H1 (cell line): ENCODE results near the gene ATG2B. TPM values are rescaled to one million over a fixed set of nuclear protein-coding genes. Genes with fewer than 3 reads are reported as not detected.

Experiments used
- CTCF ChIA-PET: fragments of 300-600 bp; sonication (Branson Sonifier 250); formaldehyde crosslinking; loops from one replicate; lab custom pipeline; 2021; ENCODE audit not compliant: partially characterized antibody; lab: Charles Lee
- POLR2A ChIA-PET: fragments of 300-600 bp; sonication (Branson Sonifier 250); formaldehyde crosslinking; loops from one replicate; lab custom pipeline; 2021; ENCODE audit warnings: inconsistent platforms; ENCODE audit not compliant: partially characterized antibody; lab: Charles Lee
- DNase-seq, 2 experiments: peaks; one replicate each; pipeline versions ENCODE4 v3.0.0 to v3.0.0-alpha.2; 2010 to 2022; ENCODE audit warnings: low spot score in 2 of 2, low read depth in 1 of 2, mixed read lengths in 1 of 2
- FAIRE-seq: peaks from 2 replicates; lab custom pipeline; 2011; peaks lifted over from hg19 to GRCh38; lab: Jason Lieb, UNC
- H2AFZ ChIP-seq: 2 replicates; pipeline ENCODE4 v1.8.1; 2012; ENCODE audit warnings: low read length, inconsistent platforms
- H2AK5ac ChIP-seq: 2 replicates; pipeline ENCODE4 v1.6.1; 2013; ENCODE audit warnings: low read depth, low read length
- H2BK120ac ChIP-seq: replicated peaks from 2 replicates; pipeline ENCODE3; 2013; ENCODE audit warnings: low read depth, low read length, inconsistent platforms
- H2BK12ac ChIP-seq: 2 replicates; pipeline ENCODE4 v1.6.1; 2013; ENCODE audit warnings: low read depth, low read length
- H2BK15ac ChIP-seq: 2 replicates; pipeline ENCODE4 v1.6.1; 2013; ENCODE audit warnings: low read length
- H2BK20ac ChIP-seq: 2 replicates; pipeline ENCODE4 v1.6.1; 2013; ENCODE audit warnings: low read length
- H2BK5ac ChIP-seq: 2 replicates; pipeline ENCODE4 v1.6.1; 2013; ENCODE audit warnings: low read depth, low read length
- H3K14ac ChIP-seq: 2 replicates; pipeline ENCODE4 v1.6.1; 2013; ENCODE audit warnings: inconsistent platforms; ENCODE audit not compliant: insufficient read length
- H3K18ac ChIP-seq: 2 replicates; pipeline ENCODE4 v1.6.1; 2013; ENCODE audit warnings: low read length; ENCODE audit errors: extremely low read depth
- H3K23ac ChIP-seq: 2 replicates; pipeline ENCODE4 v1.6.1; 2013; ENCODE audit warnings: inconsistent platforms; ENCODE audit not compliant: insufficient read length
- H3K23me2 ChIP-seq: 2 replicates; pipeline ENCODE4 v1.6.1; 2013; ENCODE audit warnings: low read depth, low read length
- H3K27ac ChIP-seq: 2 replicates; pipeline ENCODE4 v1.6.1; 2011; ENCODE audit warnings: low read depth, low read length, inconsistent platforms
- H3K27me3 ChIP-seq, 4 experiments: replicated peaks in 1 of 4; 1 replicate in 1 of 4; 2 replicates in 3 of 4; pipeline versions ENCODE4 v1.6.1 to v1.8.1; 2011 to 2013; ENCODE audit warnings: low read length in 3 of 4, mild to moderate bottlenecking in 3 of 4, inconsistent platforms in 2 of 4, mixed read lengths in 2 of 4, moderate library complexity in 1 of 4; ENCODE audit not compliant: control insufficient read depth in 3 of 4, insufficient read depth in 3 of 4; ENCODE audit errors: extremely low read depth in 1 of 4
- H3K36me3 ChIP-seq, 4 experiments: 2 replicates each; pipeline versions ENCODE4 v1.6.1 to v1.8.1; 2011 to 2013; ENCODE audit warnings: mild to moderate bottlenecking in 4 of 4, low read length in 3 of 4, moderate library complexity in 2 of 4, control low read depth in 1 of 4, inconsistent platforms in 1 of 4; ENCODE audit not compliant: insufficient read depth in 4 of 4, control insufficient read depth in 2 of 4
- H3K4ac ChIP-seq: replicated peaks from 2 replicates; pipeline ENCODE3; 2013; ENCODE audit warnings: low read length, low read depth, mixed read lengths, inconsistent platforms; ENCODE audit not compliant: insufficient read length
- H3K4me1 ChIP-seq, 4 experiments: replicated peaks in 1 of 4; 1 replicate in 1 of 4; 2 replicates in 3 of 4; pipeline versions ENCODE4 v1.6.1 to v1.8.1; 2011 to 2013; ENCODE audit warnings: low read length in 3 of 4, inconsistent platforms in 2 of 4, mixed read lengths in 1 of 4; ENCODE audit not compliant: insufficient read depth in 4 of 4, control insufficient read depth in 3 of 4
- H3K4me2 ChIP-seq, 2 experiments: 2 replicates each; pipeline versions ENCODE4 v1.6.1 to v1.8.1; 2011 to 2013; ENCODE audit warnings: low read depth in 2 of 2, low read length in 2 of 2, control low read depth in 1 of 2, inconsistent platforms in 1 of 2, mild to moderate bottlenecking in 1 of 2; ENCODE audit not compliant: insufficient read depth in 1 of 2
- H3K4me3 ChIP-seq, 4 experiments: fragments of 200-600, 300-600 bp in 1 of 4; sonication (generic), shearing (Covaris generic), sonication (Bioruptor Twin) in 1 of 4; 2 replicates each; pipeline versions ENCODE4 v1.5.1 to v1.8.1; 2011 to 2016; ENCODE audit warnings: low read length in 4 of 4, low read depth in 3 of 4, control low read depth in 2 of 4, inconsistent platforms in 2 of 4, mild to moderate bottlenecking in 2 of 4, mixed read lengths in 1 of 4, moderate library complexity in 1 of 4; ENCODE audit not compliant: insufficient read depth in 2 of 4; ENCODE audit errors: extremely low read depth in 1 of 4
- H3K56ac ChIP-seq: replicated peaks from 2 replicates; pipeline ENCODE3; 2013; ENCODE audit warnings: low read depth, mild to moderate bottlenecking, mixed read lengths, low read length, inconsistent platforms; ENCODE audit not compliant: insufficient read length
- H3K79me1 ChIP-seq: 2 replicates; pipeline ENCODE4 v1.6.1; 2013; ENCODE audit warnings: low read depth, low read length, control low read depth
- H3K79me2 ChIP-seq, 2 experiments: 2 replicates each; pipeline versions ENCODE4 v1.6.1 to v1.8.1; 2012 to 2013; ENCODE audit warnings: low read length in 2 of 2, mild to moderate bottlenecking in 2 of 2, inconsistent platforms in 1 of 2; ENCODE audit not compliant: insufficient read depth in 2 of 2, control insufficient read depth in 1 of 2
- H3K9ac ChIP-seq, 4 experiments: replicated peaks in 1 of 4; 1 replicate in 1 of 4; 2 replicates in 3 of 4; pipeline versions ENCODE4 v1.6.1 to v1.8.1; 2011 to 2013; ENCODE audit warnings: low read depth in 3 of 4, low read length in 3 of 4, control low read depth in 2 of 4, mild to moderate bottlenecking in 2 of 4, moderate library complexity in 2 of 4, inconsistent platforms in 1 of 4; ENCODE audit errors: extremely low read depth in 1 of 4
- H3K9me3 ChIP-seq, 2 experiments: 2 replicates each; pipeline versions ENCODE4 v1.6.1 to v1.8.1; 2012 to 2013; ENCODE audit warnings: mild to moderate bottlenecking in 2 of 2, moderate library complexity in 2 of 2, control low read depth in 1 of 2, inconsistent platforms in 1 of 2, low read depth in 1 of 2, low read length in 1 of 2, mixed read lengths in 1 of 2; ENCODE audit not compliant: insufficient read depth in 2 of 2
- H4K20me1 ChIP-seq, 2 experiments: replicated peaks in 1 of 2; 2 replicates each; pipeline versions ENCODE3 to v1.8.1; 2011 to 2013; ENCODE audit warnings: inconsistent platforms in 2 of 2, low read length in 2 of 2, mild to moderate bottlenecking in 1 of 2; ENCODE audit not compliant: insufficient read depth in 2 of 2, control insufficient read depth in 1 of 2
- H4K5ac ChIP-seq: 2 replicates; pipeline ENCODE4 v1.6.1; 2013; ENCODE audit warnings: low read length, low read depth, mixed read lengths, inconsistent platforms; ENCODE audit not compliant: insufficient read length
- H4K8ac ChIP-seq: 2 replicates; pipeline ENCODE4 v1.8.0; 2013; ENCODE audit warnings: mild to moderate bottlenecking, moderate library complexity, low read length, inconsistent platforms; ENCODE audit not compliant: insufficient read depth; ENCODE audit errors: extremely low read depth
- H4K91ac ChIP-seq: replicated peaks from 2 replicates; pipeline ENCODE3; 2013; ENCODE audit warnings: low read length, mixed read lengths, inconsistent platforms; ENCODE audit not compliant: insufficient read length
- ATF3 ChIP-seq: IDR thresholded peaks from 2 replicates; pipeline ENCODE4 v1.6.1; 2011; ENCODE audit warnings: low read depth, mild to moderate bottlenecking, low read length; ENCODE audit not compliant: insufficient read depth
- CBX8 ChIP-seq: fragments of 300-800, 300-1000 bp; sonication (generic); IDR thresholded peaks from 2 replicates; pipeline ENCODE4 v1.7.1; 2016; ENCODE audit warnings: low read depth, low read length, borderline replicate concordance
- CHD2 ChIP-seq: IDR thresholded peaks from 2 replicates; pipeline ENCODE4 v1.6.1; 2012; ENCODE audit warnings: low read length, improper control_type of control experiment
- EZH2 ChIP-seq: fragments of 200-600 bp; sonication (generic); IDR thresholded peaks from 2 replicates; pipeline ENCODE4 v1.7.1; 2012; ENCODE audit warnings: low read depth, mild to moderate bottlenecking, moderate library complexity, low read length, inconsistent platforms; ENCODE audit not compliant: severe bottlenecking
- JUND ChIP-seq: IDR thresholded peaks from 2 replicates; pipeline ENCODE4 v1.6.1; 2011; ENCODE audit warnings: mild to moderate bottlenecking, improper control_type of control experiment, low read length
- KDM4A ChIP-seq: IDR thresholded peaks from one replicate; pipeline ENCODE4 v1.7.1; 2012; ENCODE audit warnings: low read depth, mild to moderate bottlenecking, moderate library complexity, low read length, inconsistent platforms; ENCODE audit not compliant: severe bottlenecking
- POLR2A ChIP-seq, 2 experiments: IDR thresholded peaks; 1 replicate in 1 of 2; 2 replicates in 1 of 2; pipeline ENCODE4 v1.6.1; 2011; ENCODE audit warnings: low read depth in 2 of 2, low read length in 2 of 2, mild to moderate bottlenecking in 2 of 2; ENCODE audit errors: control extremely low read depth in 1 of 2
- SAP30 ChIP-seq: fragments of 300-600 bp; sonication (generic); IDR thresholded peaks from 2 replicates; pipeline ENCODE4 v1.7.1; 2012; ENCODE audit warnings: low read length, moderate library complexity, mild to moderate bottlenecking, inconsistent platforms; ENCODE audit not compliant: insufficient read depth, insufficient replicate concordance
- SIN3A ChIP-seq, 2 experiments: IDR thresholded peaks in 1 of 2; conservative IDR thresholded peaks in 1 of 2; 2 replicates each; pipeline ENCODE4 v1.6.1; 2011 to 2012; ENCODE audit warnings: low read length in 2 of 2, improper control_type of control experiment in 1 of 2, low read depth in 1 of 2, mild to moderate bottlenecking in 1 of 2
- SP1 ChIP-seq: IDR thresholded peaks from 2 replicates; pipeline ENCODE4 v1.6.1; 2011; ENCODE audit warnings: low read depth, low read length
- SP2 ChIP-seq: IDR thresholded peaks from 2 replicates; pipeline ENCODE4 v1.6.1; 2012; ENCODE audit warnings: mild to moderate bottlenecking, low read length, inconsistent platforms
- SP4 ChIP-seq: IDR thresholded peaks from 2 replicates; pipeline ENCODE4 v1.6.1; 2012; ENCODE audit warnings: low read length, inconsistent platforms
- SRF ChIP-seq: IDR thresholded peaks from 2 replicates; pipeline ENCODE4 v1.6.1; 2011; ENCODE audit warnings: mild to moderate bottlenecking, low read depth, low read length, moderate library complexity
- TAF1 ChIP-seq: IDR thresholded peaks from 2 replicates; pipeline ENCODE4 v1.6.1; 2011; ENCODE audit warnings: mild to moderate bottlenecking, low read depth, low read length
- ZNF274 ChIP-seq: IDR thresholded peaks from 2 replicates; pipeline ENCODE4 v1.7.0; 2012; ENCODE audit warnings: low read length, borderline replicate concordance; ENCODE audit errors: extremely low read depth
- WGBS, 2 experiments: shearing (Covaris generic) in 1 of 2; methylation state at CpG; one replicate each; pipeline versions ENCODE4 v1.1.6 to v1.1.7; 2013 to 2015; ENCODE audit warnings: low lambda C conversion rate in 2 of 2, mixed read lengths in 2 of 2, inconsistent platforms in 1 of 2, low coverage in 1 of 2, missing lambda C conversion rate in 1 of 2; ENCODE audit not compliant: insufficient replicate concordance in 2 of 2, insufficient coverage in 1 of 2, insufficient read length in 1 of 2; ENCODE audit errors: extremely low coverage in 1 of 2, missing lambda C conversion rate in 1 of 2; 5-methylcytosine and 5-hydroxymethylcytosine counted together
- polyA plus RNA-seq, 7 experiments: library from polyadenylated mRNA; depleted of rRNA in 3 of 7; stranded (reverse) in 5 of 7; unstranded in 2 of 7; fragments of >200 nt in 5 of 7; fragments of 200-250 nt in 2 of 7; gene quantifications; 1 replicate in 5 of 7; 2 replicates in 1 of 7; 4 replicates in 1 of 7; pipeline versions ENCODE4 v1.2.1 to v1.2.3, GENCODE V29; 2011 to 2013; ENCODE audit warnings: missing spikeins in 2 of 7, mixed read lengths in 2 of 7
- total RNA-seq: library from RNA; stranded (reverse); fragmentation: NEBNext Ultra II Directional; extraction: Animal tissue kit (Norgen Biotek cat#: 25700); gene quantifications from 2 replicates; pipeline ENCODE4 v1.2.1, GENCODE V29; 2021

ATG2B gene
- total and polyA plus RNA-seq, 2 of the 8 experiments (the other 6 are each of a cell fraction or from before 2014, with no cell fraction given) = 4.6 to 14.4 TPM

DNA sequence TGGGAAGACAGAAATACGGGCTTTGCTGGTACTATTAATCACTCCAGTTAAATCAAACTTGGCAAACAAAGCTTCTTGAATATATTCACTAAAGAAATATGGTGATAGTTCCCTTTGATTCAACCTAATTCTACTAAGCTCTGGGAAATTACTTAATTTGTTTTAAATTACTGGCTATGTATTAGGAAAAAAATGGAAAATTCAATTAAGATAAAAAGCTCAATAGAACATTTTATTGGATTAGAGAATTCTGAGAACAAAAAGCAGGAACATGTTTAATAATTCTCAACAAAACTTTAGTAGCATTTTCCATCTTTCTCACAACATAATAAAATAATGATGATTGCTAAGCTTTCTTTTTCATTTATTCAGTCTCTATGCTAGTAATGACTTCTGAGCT lies 76.9 kb downstream of the ATG2B start:
- Histone ChIP-seq H2BK12ac (no peak overlapping the region), H3K9ac (no peak overlapping the region), H3K4ac (no peak overlapping the region), H2BK15ac (no peak overlapping the region), H3K36me3 (peaks cover 2 to 22% (median 10%) of the 10 kb centered on the region in 4 experiments; a peak in 6 of 8 replicates), H4K20me1 (no peaks in the 10 kb centered on the region), H4K91ac (no peak overlapping the region), H3K23ac (no peak overlapping the region), H3K9me3 (no peaks in the 10 kb centered on the region), H3K56ac (no peak overlapping the region), H3K4me3 (no peak overlapping the region), H2BK120ac (no peak overlapping the region), H2AK5ac (no peak overlapping the region), H3K14ac (no peak overlapping the region), H2BK20ac (no peak overlapping the region), H4K8ac (no peak overlapping the region), H3K4me1 (no peaks in the 10 kb centered on the region), H2AFZ (no peak overlapping the region), H3K23me2 (no peaks in the 10 kb centered on the region; the same call in 1 of the 2 replicates), H3K4me2 (no peak overlapping the region), H4K5ac (no peak overlapping the region), H3K27me3 (no peaks in the 10 kb centered on the region), H2BK5ac (no peak overlapping the region), H3K18ac (no peak overlapping the region), H3K79me2 (no peaks in the 10 kb centered on the region), H3K27ac (no peak overlapping the region), H3K79me1 (no peaks in the 10 kb centered on the region)
- ChIA-PET CTCF (interaction anchor here (0.7 to 3.2 kb wide), 5 partner anchors 10 to 189 kb away, joined by 3 to 18 read pairs (median 7); no protein-coding TSS in a partner anchor), POLR2A (no interaction called here)
- 81% methylated on average over 1 of the region's 1 CpG; no CpG with 5 or more reads in 1 of the 2 experiments for WGBS, 2 experiments
- no peak for DNase-seq
- FAIRE-seq = no peak
- TF ChIP-seq SP2 (no peak), SP1 (no peak), SP4 (no peak), EZH2 (no peak), POLR2A (IDR thresholded peaks at IDR 0.05; ENCODE audit: control extremely low read depth in 1 of 2, low read depth in 2 of 2, low read length in 2 of 2) (no peak), CBX8 (no peak), CHD2 (no peak), ZNF274 (no peak), SAP30 (no peak), SIN3A (conservative IDR thresholded peaks at IDR 0.05 in 1 of 2, IDR thresholded peaks at IDR 0.05 in 1 of 2; ENCODE audit: low read depth in 1 of 2, low read length in 2 of 2) (no peak), KDM4A (no peak), SRF (no peak), TAF1 (no peak), JUND (no peak), ATF3 (no peak)
